Transverse colon (tissue), 4 donors: ENCODE measurements around the gene HNRNPH2. TPM values are rescaled to one million over a fixed set of nuclear protein-coding genes. Genes with fewer than 3 reads are reported as not detected.

Source experiments
- DNase-seq: peaks from one replicate; pipeline ENCODE4 v3.0.0-alpha.2; 2019
- H3K27ac ChIP-seq, 4 donors: fragments of 200-600 bp; sonication (generic); 2 replicates each; pipeline ENCODE4 v1.5.1; 2016 to 2018; ENCODE audit warnings: inconsistent platforms in 4 of 4
- H3K27me3 ChIP-seq: fragments of 200-600 bp; sonication (generic); 2 replicates; pipeline ENCODE4 v1.5.1; 2017; ENCODE audit warnings: inconsistent platforms
- H3K36me3 ChIP-seq, 4 donors: fragments of 200-600 bp; sonication (generic); 2 replicates each; pipeline ENCODE4 v1.5.1; 2017 to 2019; ENCODE audit warnings: inconsistent platforms in 4 of 4
- H3K4me1 ChIP-seq, 4 donors: fragments of 200-600 bp; sonication (generic); 2 replicates each; pipeline ENCODE4 v1.5.1; 2017 to 2020; ENCODE audit warnings: inconsistent platforms in 4 of 4
- H3K4me3 ChIP-seq, 4 donors: fragments of 200-600 bp; sonication (generic); 1 replicate in 1 of 4; 2 replicates in 3 of 4; pipeline versions ENCODE4 v1.5.1 to v1.6.1; 2017 to 2019; ENCODE audit warnings: inconsistent platforms in 4 of 4
- H3K9me3 ChIP-seq, 2 donors: fragments of 200-600 bp; sonication (generic); 2 replicates each; pipeline ENCODE4 v1.5.1; 2017 to 2019; ENCODE audit warnings: inconsistent platforms in 2 of 2
- EP300 ChIP-seq: sonication (generic); formaldehyde crosslinking; IDR thresholded peaks from one replicate; pipeline ENCODE4 v1.6.1; 2017; ENCODE audit warnings: antibody characterized with exemption, low read depth
- POLR2A ChIP-seq: fragments of 450-650 bp; IDR thresholded peaks from one replicate; pipeline ENCODE4 v1.6.1; 2016; ENCODE audit warnings: antibody characterized with exemption, mild to moderate bottlenecking, moderate library complexity
- POLR2AphosphoS5 ChIP-seq, 3 donors: sonication (generic); formaldehyde crosslinking; IDR thresholded peaks; one replicate each; pipeline ENCODE4 v1.6.1; 2016; ENCODE audit warnings: antibody characterized with exemption in 3 of 3
- WGBS, 2 donors: methylation state at CpG; one replicate each; pipeline ENCODE4 v1.1.5; 2018; ENCODE audit warnings: low coverage in 1 of 2; 5-methylcytosine and 5-hydroxymethylcytosine counted together
- in situ Hi-C, 4 donors: fragments of 200-750 bp; cut with MboI; loops; one replicate each; pipeline versions ENCODE4 v1.15.0 to v1.15.1; 2017; ENCODE audit warnings: low sequenced_read_pairs in 3 of 4, low pct_ligation_motif_present in 1 of 4, low pct_unique_long_range_greater_than_20kb in 1 of 4
- intact Hi-C: fragments of 100-400 bp; cut with DNase I; formaldehyde crosslinking; loops from one replicate; pipeline ENCODE4 v1.15.1; 2023; ENCODE audit warnings: low total_unique reads
- total RNA-seq, 4 donors: library from RNA; depleted of rRNA; stranded (reverse); fragments of >200 nt; gene quantifications; one replicate each; pipeline ENCODE4 v1.1.0, GENCODE V29; 2016
- TF ChIP-seq, protein P1 (sequence below), 5 experiments: fragments of 200-600 bp in 3 of 5; fragments of 450-650 bp in 2 of 5; sonication (generic) in 3 of 5; IDR thresholded peaks; 1 replicate in 2 of 5; 2 replicates in 3 of 5; pipeline ENCODE4 v1.5.1; 2016 to 2017; ENCODE audit warnings: antibody characterized with exemption in 5 of 5, inconsistent platforms in 3 of 5, mild to moderate bottlenecking in 2 of 5, moderate library complexity in 1 of 5

HNRNPH2 gene
- total RNA-seq, 4 donors from 2014 or later: 9.7 to 46.1 (median 33.2) TPM

DNA sequence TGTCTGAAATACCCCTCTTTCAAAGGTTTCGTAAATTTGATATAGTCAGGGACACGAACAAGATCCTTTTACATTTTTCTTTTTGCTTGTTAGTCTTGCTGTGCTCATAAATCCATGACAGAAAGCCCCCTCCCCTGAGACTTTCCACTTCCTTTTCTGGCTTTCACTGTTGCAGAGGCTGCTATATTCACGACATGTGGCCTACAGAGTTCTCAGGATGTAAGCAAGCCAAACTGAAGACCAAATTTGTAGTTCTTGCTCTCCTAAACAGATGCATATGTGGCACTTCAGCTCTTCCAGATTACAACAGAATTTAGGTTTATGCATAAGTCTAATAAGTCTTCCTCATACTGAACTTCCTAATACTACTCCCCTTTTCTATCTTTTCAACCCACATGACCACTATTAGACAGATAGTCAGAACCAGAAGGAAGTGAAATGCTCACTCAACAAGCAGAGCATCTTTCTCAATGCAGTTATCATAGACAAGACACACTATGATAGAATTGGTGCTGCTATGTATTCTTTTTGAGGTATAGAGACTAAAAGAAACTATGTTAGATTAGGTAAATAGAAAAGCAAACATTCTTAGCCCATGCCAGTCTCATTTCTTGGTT, 37.0 kb upstream of the HNRNPH2 start:
- Histone ChIP-seq H3K9me3 (no peaks in the 10 kb centered on the region), H3K36me3 (no peaks in the 10 kb centered on the region), H3K27ac (no peak overlapping the region), H3K4me1 (no peaks in the 10 kb centered on the region), H3K27me3 (no peaks in the 10 kb centered on the region), H3K4me3 (no peak overlapping the region)
- no peak for DNase-seq
- 54 to 56% methylated on average over 2 to 3 of the region's 3 CpGs for WGBS, 2 donors
- intact Hi-C loops: no loop called here
- TF ChIP-seq EP300: no peak
- TF ChIP-seq, protein P1, sequence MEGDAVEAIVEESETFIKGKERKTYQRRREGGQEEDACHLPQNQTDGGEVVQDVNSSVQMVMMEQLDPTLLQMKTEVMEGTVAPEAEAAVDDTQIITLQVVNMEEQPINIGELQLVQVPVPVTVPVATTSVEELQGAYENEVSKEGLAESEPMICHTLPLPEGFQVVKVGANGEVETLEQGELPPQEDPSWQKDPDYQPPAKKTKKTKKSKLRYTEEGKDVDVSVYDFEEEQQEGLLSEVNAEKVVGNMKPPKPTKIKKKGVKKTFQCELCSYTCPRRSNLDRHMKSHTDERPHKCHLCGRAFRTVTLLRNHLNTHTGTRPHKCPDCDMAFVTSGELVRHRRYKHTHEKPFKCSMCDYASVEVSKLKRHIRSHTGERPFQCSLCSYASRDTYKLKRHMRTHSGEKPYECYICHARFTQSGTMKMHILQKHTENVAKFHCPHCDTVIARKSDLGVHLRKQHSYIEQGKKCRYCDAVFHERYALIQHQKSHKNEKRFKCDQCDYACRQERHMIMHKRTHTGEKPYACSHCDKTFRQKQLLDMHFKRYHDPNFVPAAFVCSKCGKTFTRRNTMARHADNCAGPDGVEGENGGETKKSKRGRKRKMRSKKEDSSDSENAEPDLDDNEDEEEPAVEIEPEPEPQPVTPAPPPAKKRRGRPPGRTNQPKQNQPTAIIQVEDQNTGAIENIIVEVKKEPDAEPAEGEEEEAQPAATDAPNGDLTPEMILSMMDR (IDR thresholded peaks at IDR 0.05): no peak
- TF ChIP-seq POLR2A: no peak
- no peak for TF ChIP-seq POLR2AphosphoS5 (IDR thresholded peaks at IDR 0.05)
- in situ Hi-C loops: no loop called here

DNA sequence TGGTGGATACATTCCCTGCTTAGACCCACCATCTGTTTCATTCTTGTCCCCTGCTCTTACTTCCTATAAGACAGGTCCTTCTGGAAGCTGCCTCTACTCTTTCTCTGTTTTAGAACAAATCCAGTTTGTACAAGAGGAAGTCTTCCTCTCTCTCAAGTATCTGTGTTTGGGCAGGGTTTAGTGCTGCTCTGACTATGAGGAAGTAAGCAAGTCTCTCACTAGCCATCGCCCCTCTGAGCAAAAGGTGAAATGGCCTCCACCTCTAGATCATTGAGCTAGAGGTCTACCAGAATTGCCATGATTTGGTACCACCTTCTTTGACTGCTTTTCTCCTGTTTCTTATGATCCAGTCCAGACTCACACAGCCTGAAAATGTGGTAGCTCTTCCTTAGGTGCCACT, 30.5 kb upstream of the HNRNPH2 start:
- in situ Hi-C loops: no loop called here
- no peak overlapping the region for H3K4me3 ChIP-seq
- H3K27me3 ChIP-seq: no peaks in the 10 kb centered on the region
- no peaks in the 10 kb centered on the region for H3K4me1 ChIP-seq
- no peak overlapping the region for H3K27ac ChIP-seq
- H3K9me3 ChIP-seq: no peaks in the 10 kb centered on the region
- TF ChIP-seq POLR2A: no peak
- TF ChIP-seq, protein P1 (IDR thresholded peaks at IDR 0.05): no peak
- no peak for TF ChIP-seq POLR2AphosphoS5 (IDR thresholded peaks at IDR 0.05)
- TF ChIP-seq EP300: no peak
- WGBS, 2 donors: 40% methylated on average over 1 of the region's 1 CpG; no CpG with 5 or more reads in 1 of the 2 donors
- no peak for DNase-seq
- intact Hi-C loops: no loop called here
- H3K36me3 ChIP-seq: no peaks in the 10 kb centered on the region

DNA sequence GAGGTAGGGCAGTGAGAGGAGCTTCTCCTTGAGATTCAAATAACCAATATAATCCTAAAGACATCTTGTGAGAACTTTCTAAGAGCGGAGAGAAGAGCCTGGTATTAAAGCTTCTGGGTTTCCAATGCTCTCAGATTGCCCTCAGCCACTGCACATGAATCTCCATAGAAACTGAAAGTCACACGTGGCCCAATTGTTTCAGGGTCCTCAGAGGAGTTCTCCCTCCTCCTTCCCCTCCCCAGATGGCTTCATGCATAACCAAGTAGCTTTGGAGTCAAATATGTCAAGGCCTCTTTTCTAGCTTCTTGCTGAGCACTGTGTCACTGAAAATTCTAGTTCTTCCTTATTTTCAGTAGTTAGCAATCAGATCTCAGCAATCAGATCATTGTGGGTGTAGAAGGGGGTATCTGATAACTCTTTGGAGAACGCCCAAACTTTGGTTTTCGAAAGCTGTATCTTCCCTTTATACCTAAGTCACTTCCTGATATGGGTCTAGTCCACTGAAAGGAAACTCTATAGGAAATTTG, 24.3 kb upstream of the HNRNPH2 start:
- Histone ChIP-seq H3K4me1 (no peaks in the 10 kb centered on the region), H3K4me3 (no peak overlapping the region), H3K36me3 (no peaks in the 10 kb centered on the region), H3K27me3 (no peaks in the 10 kb centered on the region), H3K9me3 (no peaks in the 10 kb centered on the region), H3K27ac (no peak overlapping the region)
- WGBS, 2 donors: 60% methylated on average over 4 of the region's 4 CpGs; no CpG with 5 or more reads in 1 of the 2 donors
- peak; percentile 26 for DNase-seq
- intact Hi-C loops: no loop called here
- in situ Hi-C loops: no loop called here
- TF ChIP-seq EP300: no peak

DNA sequence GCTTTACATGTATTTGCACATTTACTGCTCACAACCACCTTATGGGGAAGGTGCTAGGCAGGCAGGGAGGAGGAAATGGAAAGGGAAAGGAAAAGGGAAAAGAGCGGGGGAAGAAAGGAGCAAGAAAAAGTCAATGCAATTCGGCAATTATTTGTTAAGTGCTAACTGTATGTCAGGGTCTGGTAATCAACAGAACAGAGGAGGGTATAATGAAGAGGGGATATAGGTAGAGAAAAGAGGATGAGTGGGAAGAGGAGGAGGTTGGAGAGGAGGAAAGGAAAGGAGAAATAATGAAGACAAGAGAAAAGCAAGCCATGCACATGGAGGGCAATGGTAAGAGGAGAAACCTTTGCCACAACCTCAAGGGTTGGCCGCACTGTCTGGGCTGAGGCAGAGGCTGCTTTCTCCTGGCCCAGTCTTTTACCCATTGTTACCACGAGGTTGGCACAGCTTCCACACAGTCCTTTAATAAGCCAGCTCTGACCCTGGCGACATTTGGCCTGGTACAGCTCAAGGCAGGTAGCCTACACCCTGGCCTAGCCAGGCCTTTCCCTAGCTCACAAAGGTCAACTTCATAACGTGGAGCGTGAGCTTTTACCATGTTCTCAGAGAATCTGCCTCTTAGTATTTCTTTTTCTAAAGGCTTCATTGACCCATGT, 22.9 kb upstream of the HNRNPH2 start:
- Histone ChIP-seq H3K27ac (peak overlapping the region in 2 of 4 donors; percentile 18 to 59), H3K9me3 (no peaks in the 10 kb centered on the region), H3K4me1 (no peaks in the 10 kb centered on the region), H3K27me3 (no peaks in the 10 kb centered on the region), H3K4me3 (no peak overlapping the region), H3K36me3 (no peaks in the 10 kb centered on the region)
- intact Hi-C loops: no loop called here
- DNase-seq: no peak
- TF ChIP-seq, protein P1 (IDR thresholded peaks at IDR 0.05): no peak
- TF ChIP-seq POLR2AphosphoS5 (IDR thresholded peaks at IDR 0.05): no peak
- no peak for TF ChIP-seq EP300
- no peak for TF ChIP-seq POLR2A
- in situ Hi-C loops: no loop called here
- 67 to 71% methylated on average over 2 to 7 of the region's 7 CpGs for WGBS, 2 donors
